Stimulated activated CD8-positive, alpha-beta memory T cell treated with anti-CD3 and anti-CD28 coated beads, Interleukin-4, amount 100 ng/mL, for 48 hours (primary cell): Measurements from ENCODE around the gene FHOD1.
A peak's percentile ranks its signal among the peaks of the same experiment; 100 is the strongest.

Experiments
- DNase-seq: peaks from one replicate; pipeline ENCODE4 v3.0.0-alpha.2; 2020

Gene FHOD1

DNA sequence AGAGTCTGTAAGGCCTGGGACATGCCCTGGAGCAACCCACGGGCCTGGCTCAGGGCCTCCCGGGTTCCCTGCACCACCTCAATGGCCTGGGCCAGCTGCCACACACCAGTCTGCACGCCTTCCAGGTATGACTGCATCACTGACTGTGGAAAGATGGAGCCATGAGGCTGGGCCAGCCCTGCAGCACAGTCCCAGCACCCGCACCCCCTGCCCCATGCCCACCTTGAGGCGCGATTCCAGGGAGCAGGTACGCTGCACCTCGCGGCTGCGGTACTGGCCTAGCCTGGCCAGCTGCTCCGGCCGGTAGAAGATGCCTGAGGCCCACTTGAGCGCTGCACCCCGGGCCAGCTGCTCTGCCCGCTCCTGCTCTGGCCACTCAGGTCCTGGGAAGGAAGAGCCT lies 58.5 kb downstream of the FHOD1 start:
- no peak for DNase-seq

DNA sequence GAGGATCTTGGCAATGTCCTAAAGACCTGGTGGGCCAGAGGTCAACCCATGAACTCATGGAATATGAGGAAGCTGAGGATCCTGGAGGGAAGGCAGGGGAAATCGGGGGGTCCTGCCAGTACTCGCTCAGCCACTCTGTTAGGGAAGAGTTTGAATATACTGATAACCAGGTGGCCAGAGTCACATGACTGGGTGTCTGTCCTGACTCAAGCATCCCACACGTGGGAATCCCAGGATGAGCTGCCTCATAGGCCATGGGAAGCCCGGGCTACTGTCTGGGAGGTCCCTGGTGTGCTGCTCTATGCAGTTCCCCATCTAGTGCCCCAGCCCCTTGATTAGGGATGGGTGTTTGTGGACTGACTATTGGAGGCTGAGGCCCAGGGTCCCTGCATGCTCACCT lies 59.0 kb downstream of the FHOD1 start:
- DNase-seq: no peak

GRCh38 chr16:67187175-67187890 lies 59.9 kb downstream of the FHOD1 start:
- DNase-seq: no peak

DNA sequence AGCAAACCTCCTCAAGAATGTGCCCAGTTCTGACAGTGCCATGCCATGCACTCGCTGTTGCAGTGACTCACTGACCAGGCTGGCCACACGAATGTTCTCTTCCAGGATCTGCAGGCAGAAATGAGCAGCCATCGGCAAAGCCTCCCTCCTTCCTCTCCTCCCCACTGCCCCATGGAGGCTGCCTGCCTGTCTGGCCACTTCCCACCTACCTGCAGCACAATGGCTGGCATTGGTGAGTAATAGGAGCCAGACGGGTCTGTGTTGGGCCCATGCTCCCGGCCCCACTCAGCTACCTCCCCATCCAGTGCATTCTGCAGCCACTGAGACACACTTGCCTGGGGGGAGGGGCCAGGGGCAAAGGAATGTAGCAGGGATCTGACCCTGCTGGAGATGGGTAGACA lies 60.7 kb downstream of the FHOD1 start:
- DNase-seq: no peak

DNA sequence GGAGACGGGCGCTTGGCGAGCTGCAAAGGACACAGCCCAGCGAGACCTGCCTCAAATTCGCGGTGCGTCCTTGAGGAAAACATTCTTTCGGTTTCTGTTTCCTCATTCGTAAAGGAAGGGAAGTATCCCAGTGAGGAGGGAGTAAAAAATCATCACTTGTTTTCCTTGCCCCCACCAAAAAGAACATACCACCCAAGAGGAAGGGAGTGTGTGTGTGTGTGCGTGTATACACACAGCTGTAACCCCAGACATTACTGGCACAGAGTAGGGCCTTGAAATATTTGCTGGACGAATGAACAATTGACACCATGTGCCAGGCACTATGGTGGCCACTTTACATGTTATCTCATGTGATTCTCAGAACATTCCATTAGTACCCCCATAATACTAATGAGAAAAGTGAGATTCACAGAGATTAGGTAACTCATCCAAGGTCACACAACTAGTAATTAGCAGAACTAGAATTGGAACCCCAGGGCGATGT lies 61.6 kb downstream of the FHOD1 start:
- no peak for DNase-seq

GRCh38 chr16:67184995-67185650 lies 62.2 kb downstream of the FHOD1 start:
- DNase-seq: peak; percentile 95

DNA sequence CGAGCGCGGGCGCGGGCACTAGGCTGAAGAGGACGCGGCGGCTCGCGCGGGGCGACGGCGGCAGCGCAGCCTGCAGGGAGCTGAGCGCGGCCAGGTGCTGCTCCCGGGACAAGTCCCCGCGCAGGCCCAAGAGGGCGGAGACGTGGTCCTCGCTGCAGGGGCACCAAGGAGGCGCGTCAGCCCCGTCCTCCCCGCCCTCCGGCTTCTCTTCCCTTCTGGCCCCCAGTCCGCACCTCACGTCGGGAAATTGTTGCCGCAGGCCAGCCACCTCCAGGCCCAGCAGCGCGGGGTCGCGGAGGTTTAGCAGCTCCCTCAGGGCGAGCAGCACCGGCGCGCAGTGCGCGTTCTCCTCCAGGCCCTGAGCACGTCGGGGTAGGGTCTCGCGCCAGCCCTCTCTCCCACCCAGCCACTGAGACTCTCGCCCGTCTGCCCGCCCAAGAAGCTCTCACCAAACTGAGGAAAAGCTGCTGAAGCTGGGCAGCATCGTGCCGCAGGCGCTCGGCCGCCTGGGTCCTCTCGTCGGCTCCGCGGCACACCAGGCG lies 62.8 kb downstream of the FHOD1 start:
- DNase-seq: no peak

- DNase-seq: peak; percentile 94
Measured at GRCh38 chr16:67183627-67184452, 63.4 kb downstream of the FHOD1 start, which contains the start of gene MATCAP1. Gene MATCAP1 (minus strand): TSS chr16:67183963. CDS start chr16:67180610, 3,353 bp downstream.

- DNase-seq: no peak
Measured at GRCh38 chr16:67183284-67183626, 64.0 kb downstream of the FHOD1 start.

DNA sequence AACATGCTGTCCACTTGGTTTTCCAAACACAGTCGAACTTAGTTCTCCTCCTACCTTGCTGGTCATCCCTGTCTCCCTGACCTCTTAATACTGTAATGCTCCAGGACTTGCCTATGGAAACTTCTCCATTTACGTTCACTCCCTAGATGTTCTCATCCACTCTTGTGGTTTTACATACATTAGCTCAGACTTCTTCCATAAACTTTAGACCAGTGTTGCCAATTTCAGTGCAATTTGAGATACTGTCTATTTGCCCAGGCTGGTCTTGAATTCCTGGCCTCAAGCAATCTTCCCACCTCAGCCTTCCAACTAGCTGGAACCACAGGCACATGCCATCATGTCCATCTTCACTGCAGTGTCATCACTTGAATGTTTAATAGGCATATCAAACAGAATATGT lies 65.0 kb downstream of the FHOD1 start:
- DNase-seq: no peak

DNA sequence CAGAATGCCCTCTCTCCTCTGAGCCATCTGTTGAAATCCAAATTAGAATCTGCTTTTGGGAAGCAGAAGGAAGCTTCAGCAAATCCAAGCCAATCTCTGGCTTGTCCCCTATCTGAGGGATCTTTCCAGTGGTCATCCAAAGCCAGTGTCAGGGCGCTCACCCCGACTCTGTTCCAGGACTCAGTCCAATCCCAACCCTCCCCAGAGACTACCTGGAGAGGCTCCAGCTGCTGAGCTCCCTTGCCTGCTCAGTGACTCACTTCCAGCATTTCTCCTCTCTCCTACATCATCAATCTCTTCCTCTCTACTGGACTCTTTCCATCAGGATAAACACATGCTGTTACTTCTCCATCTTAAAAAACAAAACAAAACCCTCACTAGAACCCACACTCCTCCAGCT lies 65.9 kb downstream of the FHOD1 start:
- no peak for DNase-seq

DNA sequence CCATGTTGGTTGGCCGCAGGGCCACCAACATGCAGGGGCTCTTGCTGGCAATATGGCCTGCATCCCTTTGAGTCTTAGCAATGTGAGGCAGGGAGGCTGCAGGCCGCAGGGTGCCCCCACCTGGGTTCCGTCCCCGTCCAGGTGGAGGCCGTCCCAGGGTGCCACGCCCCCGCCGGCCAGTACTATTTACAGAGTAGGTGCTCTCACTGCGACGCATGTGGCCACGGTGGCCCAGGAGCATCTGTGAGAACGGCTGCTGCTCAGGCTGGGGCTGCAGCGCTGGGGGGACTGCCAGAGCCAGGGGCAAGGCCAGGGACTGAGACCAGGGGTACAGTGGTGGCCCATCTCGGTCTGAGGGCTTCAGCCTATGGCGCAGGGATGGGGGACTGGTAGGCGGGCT lies 67.1 kb downstream of the FHOD1 start:
- DNase-seq: no peak

DNA sequence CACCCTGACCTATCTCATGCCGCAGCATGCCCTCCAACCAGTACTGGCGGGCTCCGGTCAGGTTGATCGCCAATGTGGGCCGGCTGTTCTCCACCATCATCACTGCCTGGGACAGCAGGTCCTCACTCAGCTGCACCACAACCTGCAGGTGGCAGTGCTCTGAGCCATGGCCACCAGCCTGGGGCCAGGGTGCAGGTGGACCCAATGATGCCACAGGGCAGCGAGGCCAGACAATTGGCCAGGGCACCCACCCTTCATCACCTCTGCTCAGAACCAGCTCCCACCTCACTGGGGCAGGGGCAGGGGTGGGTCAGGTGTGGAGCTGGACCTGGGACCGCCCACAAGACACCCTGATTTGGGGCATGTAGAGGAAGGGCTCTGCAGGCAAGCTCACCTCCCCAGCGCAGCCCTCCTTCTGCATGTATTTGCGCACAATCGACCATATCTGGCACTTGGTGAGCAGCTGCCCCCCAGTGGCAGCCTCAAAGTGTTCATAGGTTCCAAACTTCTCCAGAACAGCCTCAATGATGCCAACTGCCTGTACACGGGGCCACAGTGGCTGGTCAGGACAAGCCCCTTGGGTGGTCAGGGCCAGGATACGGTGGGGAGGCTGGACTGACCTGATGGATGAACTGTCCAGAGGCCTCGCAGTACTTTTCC lies 67.7 kb downstream of the FHOD1 start:
- DNase-seq: no peak
